GM18861 (cell line): ENCODE results near the gene DYNC1I1.
A peak's percentile ranks its signal among the peaks of the same experiment; 100 is the strongest.

Experiments used
- ATAC-seq: cut with Tn5 transposase; IDR thresholded peaks from one replicate; pipeline ENCODE4 v1.9.1; 2021; ENCODE audit not compliant: unreplicated experiment

Gene DYNC1I1

DNA sequence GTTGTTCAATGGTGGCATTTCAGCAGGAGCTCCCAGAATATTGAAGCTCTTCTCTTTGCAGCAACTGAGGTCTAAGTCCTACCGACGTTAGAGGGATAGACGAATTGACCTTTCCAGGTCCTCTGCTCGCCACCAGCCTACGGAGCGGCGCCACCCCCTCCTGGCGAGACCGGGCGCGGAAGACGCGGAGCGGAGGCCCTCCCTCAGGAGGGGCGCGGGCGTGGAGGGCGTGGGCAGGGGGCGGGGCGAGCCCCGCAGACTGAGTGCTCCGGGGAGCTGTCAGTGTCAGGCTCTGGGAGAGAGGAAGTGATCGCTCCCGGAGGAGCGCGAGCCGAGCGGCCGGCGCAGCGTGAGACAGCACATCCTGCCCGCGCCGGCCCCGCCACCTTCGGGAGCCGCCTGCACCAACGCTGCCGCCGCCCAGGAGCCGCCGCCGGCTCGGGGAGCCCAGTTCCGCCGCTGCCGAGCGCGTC is at the start of gene DYNC1I1:
DYNC1I1 (plus strand) TSS at position 257 of the 473 bp plus-strand sequence. CDS start 32,176 bp downstream, outside the sequence.
- peak; percentile 87 for ATAC-seq

DNA sequence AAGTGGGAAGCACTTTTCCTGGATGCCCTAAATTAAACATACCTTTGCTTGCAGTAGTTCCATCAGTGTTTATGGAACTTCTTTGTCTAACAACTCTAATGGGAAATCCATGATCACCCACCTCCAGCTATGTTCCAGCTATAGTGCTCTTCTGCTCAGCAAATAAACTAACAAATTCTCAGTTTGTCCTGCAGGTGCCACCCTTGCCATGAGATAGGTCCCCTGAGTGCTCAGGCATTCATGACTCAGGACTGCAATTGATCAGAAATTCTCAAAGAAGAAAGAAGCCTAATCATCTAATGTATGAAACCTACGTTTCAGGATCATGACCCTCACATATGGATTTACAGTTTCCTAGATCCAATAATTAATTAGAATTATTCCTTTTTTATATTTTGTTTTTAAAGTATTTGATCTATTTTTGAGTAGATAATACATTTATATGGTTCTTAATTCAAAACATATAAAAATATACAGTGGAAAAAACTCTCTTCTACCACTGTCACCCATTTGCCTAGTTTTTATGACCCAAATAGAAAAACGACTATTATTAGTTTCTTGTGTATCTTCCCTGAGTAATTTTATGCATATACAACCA is 48.7 kb upstream of the DYNC1I1 start:
- peak; percentile 59 for ATAC-seq

DNA sequence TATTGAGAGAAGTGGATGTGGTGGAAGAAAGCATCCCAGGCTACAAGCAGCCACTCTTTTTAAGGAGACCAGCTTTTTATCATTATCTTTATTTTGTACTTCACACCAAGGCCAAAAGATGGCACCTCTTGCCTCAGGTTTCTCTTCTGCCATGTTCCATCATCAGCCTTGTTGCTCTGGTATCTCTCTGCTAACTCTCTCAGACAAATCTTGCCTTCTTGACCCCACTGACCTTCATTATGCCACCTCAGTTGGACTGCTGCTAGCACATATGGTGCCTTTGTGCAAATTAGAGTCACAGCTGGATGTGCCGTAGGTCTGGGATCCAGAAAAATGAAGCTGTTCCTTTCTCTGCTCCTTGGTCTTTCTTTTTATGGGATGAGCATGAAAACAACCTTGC is 47.1 kb upstream of the DYNC1I1 start:
- no peak for ATAC-seq

DNA sequence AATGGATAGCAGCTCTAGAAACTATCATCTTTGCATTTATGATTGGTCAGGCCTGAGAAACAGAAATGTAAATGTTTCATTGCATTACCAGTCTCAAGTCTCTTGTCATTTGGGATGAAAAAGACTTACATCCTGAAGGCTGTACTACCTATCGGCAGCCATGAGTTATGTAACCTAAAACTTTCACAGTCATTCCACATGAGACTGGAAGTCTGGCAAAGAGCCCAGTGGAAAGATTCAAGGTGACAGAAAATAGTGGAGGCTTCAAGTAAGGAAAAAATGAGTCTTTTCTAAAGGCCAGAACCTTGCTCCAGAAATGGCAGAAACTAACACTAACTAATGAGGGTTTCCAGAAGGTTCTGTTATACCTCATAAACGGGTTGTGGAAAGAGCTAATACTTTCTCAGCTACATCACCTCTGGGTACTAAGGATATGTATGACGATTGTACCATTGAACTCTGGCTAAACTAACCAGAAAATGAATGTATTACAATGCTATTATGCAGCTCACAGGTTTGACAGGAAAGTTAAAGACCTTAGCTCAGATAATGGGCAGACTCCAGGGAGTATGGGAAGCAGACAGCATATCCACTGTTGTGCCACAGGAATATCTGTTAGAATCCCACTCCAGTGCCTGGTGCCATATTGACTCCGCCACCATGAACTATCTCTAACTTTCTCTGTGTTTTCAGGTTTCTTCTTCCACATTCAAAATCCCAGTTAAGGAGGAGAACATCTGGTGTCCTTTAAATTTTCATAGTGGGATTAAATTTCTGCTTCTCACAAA is 41.7 kb upstream of the DYNC1I1 start:
- ATAC-seq = no peak

DNA sequence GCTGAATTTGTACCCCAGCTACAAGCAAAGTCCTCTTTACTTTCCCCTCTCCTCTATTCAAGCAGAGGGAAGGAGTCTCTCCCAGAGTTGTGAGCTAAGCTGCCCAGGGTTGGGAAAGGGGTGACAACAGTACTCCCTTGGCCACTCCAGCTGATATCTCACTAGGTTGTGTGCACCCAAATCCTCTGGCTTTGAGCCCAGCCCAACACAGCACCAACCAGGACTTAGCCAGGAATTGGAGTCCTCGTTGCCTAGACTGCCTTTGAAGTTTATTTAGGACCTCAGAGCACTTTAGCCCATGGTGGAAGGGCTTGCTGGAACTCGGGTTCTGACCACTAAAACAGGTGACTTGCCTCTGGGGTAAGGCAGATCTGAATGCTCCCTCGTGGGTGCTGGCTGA is 35.7 kb upstream of the DYNC1I1 start:
- no peak for ATAC-seq

DNA sequence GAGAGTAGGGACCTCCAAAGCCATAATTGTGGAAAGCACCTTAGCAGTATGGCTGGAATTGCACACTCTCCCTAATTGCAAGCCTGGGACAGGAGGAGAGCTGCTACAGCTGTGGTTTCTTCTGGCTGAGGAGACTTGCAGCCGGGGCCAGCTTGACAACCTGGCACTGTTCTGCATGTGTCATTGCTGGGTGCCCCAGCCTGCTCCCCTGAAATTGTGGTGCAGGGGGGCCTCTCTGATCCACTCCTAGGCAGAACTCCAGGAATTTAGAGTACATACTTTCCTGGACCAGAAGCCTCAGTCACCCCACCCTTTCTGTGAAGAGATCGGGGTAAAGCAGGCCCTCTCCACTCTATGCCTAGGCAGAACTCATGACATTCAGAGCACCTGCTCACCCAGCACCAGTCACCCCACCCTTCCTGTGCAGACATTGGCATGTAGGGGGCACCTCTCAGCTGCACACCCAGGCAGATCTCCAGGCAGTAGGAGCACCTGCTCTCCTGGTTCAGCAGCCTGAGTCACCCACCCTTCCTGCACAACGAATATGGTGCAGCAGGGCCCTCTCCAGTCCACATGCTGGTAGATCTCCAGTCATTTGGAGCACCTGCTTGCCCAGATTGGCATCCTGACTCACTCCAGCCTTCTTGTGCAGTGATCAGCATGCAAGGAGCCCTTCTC is 34.4 kb upstream of the DYNC1I1 start:
- ATAC-seq = no peak

DNA sequence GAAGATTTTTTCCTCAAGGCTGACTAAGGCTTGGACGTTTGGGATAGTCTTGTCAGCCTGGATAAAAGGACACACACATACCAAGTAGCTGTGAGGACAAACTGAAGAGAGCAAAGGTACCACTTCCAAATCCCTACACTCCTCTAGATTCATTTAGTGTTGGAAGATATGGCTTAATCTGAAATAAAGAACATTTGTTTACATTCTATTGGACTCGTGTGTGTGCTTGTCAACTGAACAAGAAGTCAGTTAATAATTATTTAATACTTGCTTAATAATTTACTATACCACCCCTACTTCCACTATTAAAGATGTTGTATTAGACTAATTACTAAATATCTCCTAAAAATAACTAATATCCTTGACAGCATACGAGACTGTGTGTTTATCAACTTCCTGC is 23.3 kb upstream of the DYNC1I1 start:
- ATAC-seq = no peak

DNA sequence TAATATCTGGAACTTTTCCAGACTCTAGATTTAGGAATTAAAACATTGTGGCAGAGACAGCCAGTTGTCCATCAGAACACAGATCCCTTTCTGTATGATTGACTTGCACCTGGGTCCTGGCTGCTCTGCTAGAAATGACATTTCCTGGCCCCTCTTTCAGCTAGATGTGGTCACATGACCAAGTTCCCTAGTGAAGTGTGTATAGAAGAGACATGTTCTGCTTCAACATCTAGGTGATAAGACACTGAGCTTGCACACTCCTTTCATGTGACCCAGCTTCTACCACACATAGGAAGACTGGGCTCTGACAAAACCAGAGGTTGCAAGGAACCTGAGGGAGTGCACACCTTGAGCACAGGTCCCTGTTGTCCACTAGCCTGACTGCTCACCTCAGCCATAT is 22.8 kb upstream of the DYNC1I1 start:
- no peak for ATAC-seq

DNA sequence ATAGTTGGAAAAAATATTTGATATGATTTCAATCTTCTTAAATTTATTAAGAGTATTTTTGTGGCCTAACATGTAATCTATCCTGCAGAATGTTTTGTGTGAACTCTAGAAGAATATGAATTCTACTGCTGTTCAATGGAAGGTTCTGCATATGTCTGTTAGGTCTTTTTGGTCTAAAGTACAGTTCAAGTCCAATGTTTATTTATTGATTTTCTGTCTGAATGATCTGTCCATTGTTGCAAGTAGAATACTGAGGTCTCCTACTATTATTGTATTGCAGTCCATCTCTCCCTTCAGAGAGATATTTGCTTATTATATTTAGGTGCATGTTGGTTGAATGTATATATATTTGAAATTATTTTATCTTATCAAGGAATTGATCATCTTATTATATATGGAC is 18.9 kb upstream of the DYNC1I1 start:
- no peak for ATAC-seq

DNA sequence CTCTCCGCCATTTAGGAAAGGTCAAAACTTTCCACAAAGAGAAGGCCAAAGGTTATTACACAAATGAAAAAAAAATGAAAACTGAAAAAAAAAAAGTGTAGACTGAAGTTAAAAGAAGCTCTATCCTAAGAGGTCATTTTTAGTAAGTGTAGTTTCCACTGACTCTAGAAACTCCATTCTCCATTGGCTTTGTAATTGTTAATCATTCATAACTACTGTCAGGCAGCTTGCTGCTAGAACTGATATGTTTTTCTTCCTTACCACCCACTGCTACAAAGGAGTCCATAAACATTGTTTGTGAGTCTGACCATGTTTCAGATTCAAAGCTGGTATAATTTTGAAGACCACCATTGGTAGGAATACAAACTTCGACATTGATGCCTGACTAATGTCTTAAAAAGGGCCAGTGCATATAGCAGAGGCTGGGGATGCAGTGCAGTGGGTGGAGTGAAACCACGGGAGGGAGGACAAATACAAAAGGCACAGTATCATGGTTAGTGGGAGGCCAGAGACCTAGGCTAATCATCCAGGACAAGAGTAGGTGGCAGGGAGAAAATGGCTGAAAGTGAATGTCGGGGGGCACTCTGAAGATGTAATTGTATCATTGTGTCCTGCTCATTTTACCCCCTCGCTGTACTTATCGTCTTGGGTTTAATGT is 16.9 kb upstream of the DYNC1I1 start:
- ATAC-seq = no peak

DNA sequence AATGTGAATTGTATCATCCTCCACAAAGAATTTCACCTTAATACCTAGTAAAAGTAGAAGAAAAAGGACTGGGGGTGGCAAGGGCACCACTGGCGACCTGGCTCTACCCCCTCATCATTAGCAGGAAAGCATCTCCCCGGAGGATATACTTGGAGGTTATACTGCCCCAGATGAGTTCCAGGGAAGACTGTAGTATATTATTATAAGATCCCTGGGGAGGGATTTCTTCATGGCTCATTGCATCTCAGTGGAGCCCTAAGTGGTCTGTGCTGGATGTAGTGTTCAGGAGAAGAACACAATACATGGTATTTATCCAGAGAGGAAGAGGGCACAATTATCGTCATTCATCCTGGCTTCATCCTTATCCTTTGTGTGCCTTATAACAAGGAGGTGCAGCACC is 14.2 kb upstream of the DYNC1I1 start:
- no peak for ATAC-seq

DNA sequence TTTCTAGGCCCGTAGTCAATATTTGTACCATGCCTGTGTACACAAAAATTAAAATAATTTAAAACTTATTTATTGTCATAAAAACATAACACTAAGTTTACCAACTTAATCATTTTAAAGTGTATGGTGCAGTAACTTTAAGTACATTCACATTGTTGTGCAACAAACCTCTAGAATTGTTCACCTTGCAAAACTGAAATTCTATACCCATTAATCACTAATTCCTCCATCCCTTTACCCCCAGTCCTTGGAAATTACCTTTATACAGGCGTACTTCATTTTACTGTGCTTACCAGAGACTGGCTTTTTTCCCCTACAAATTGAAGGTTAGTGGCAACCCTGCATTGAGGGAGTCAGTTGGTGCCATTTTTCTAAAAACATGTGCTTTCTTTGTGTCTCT is 6.3 kb upstream of the DYNC1I1 start:
- ATAC-seq = no peak

DNA sequence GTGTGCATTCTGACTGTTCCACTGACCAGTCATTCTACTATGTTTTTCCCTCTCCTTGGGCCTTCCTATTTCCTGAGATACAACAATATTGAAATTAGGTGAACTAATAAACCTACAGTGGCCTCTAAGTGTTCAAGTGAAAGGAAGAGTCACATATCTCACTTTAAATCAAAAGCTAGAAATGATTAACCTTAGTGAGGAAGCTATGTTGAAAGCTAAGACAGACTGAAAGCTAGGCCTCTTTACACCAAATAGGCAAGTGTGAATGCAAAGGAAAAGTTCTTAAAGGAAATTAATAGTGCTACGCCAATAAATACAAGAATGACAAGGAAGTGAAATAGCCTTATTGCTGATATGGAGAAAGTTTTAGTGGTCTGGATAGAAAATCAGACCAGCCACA is 5.7 kb upstream of the DYNC1I1 start:
- ATAC-seq = peak; percentile 88

DNA sequence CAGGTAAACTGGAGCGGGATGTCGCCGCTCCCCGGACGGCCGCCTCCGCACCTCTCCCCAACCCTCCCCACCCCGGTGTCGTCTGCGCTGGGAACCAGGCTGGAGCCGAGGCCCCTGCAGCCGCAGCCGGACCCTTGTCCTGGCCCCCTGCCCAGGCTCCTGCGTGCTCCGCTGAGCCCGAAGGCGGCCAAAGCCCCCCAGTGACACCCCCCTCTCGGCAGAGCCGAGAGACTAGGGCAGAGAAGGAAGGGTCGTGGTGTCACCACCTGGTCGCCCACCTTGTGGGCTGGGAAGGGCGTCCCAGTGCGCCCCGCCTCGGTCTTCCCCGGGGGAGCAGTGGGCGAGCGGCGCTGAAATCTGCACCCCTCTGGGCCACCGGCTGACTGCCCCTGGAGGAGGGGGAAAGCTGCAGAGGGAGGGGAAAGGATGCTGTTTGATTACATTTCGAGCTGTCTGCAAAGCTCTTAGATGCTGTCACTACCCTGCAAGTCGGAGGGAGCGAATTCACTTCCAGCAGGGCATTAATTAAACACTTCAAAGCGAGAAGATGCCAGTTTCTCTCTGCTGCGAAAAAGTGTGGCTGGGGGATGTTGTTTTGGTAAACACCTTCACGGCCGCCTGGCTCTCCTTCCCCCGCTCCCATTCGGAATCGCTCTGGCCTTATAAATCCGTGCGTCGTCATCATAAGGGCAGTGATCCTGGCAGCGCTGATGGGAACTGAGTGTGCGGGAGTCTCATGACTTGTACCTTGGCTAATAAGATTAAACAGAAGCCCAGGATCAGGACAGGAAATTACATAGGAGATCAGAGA is 622 bp downstream of the DYNC1I1 start:
- ATAC-seq = no peak

DNA sequence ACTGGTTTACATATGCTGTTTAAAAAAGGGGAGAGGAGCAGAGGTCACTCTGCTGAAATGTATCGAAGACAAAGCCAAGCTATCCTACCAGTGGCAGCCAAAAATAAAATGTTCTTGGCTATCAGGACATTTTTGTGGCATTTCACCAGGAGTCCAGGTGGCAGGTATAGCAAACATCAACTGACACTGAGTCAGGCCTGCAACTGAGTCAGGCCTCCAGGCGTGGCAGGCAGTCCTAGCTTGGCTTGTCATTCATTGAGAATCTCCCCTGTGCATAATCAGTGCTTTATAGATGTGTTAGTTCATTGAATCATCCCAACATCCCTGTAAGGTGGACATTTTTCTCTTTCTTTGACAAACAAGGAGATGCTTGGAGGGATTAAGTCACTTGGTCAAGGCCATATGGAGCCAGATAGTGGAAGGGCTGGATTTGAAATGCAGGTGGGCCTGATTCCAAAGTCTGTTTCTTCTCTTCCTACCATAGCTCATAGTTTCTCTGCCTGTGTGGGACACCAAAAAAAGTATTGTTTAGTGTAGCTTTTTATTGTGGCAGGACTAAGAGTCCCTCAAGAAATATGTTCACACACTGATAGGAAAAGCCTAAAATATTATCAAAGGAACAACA is 4.3 kb downstream of the DYNC1I1 start:
- no peak for ATAC-seq

DNA sequence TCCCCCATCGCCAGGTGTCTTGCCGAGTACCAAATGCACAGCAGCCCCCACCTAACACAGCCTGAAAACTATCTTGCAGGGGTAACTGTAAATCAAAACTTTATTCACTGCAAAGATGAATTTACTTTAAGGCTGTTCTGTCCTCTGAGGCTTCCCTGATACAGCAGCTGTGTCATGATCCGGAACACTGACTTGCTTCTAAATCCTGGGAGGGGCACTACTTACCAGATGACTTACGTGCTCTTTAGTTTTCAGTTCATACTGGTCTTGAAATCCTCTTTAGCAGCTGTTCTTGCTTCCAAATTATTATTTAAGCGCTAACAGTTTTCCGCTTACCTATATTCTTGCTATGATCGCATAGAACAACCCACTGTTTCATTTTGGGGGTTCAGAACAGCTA is 4.9 kb downstream of the DYNC1I1 start:
- ATAC-seq = no peak

DNA sequence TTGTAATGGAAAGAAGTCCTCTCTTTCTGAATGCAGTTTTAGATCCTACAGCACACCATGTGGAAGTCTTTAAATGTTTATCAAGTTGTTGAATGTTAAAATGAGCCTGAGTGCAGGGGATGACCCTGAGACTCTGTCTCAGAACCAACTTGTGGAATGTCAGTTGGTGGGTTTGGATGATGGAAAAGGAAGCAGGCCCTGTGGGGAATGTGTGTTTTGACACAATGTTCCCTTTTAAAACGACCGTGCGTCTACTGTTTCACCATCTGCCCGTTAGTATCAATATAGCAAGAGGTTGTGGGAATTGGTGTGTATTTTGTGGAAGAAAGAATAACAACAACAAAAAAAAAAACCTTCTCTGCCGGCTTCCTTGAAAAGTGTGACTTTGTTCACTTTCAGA is 8.3 kb downstream of the DYNC1I1 start:
- ATAC-seq = no peak

DNA sequence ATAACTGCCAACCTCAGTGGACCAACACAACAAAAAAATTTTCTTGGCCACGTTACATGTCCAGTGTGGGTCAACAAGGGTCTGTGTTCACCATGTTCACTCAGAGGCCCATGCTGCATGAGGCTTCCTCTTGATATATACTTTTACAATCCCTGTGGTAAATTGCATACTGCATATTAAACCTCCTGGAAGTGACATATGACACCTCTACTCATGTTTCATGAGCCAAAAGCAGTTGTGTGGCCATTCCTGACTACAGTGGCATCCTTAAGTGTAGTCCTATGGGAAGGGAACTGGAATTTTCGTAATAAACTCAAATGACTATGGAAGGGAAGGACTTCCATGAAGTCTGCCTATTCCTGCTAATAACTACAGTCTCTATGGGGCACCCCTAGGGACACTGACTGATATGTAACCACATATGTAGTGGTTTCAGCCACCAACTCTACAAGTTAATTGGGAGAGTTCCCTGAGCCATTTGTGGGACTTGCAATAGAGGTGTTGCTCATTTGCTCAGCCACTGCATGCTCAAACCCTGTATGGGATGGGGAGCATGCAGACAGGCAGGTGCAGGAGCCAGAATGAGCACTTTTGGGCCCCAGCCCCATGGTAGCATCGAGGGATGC is 9.7 kb downstream of the DYNC1I1 start:
- no peak for ATAC-seq

DNA sequence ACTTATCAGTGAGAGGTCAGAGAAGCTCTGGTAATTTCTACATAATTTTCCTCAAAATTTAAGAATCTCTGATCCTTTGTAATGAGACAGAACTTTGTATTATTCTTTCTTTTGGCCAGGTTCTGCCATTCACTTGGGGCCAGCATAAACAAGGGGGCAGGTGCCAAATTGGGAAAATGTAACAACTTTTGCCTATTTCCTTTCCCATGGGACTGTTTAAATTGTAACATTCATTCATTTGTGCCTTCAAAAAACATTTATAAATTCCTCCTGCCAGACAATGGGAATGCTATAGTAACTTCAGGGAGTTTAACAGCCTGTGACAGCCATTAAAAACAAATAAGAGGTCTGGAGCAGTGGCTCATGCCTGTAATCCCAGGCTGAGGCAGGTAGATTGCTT is 12.4 kb downstream of the DYNC1I1 start:
- no peak for ATAC-seq

DNA sequence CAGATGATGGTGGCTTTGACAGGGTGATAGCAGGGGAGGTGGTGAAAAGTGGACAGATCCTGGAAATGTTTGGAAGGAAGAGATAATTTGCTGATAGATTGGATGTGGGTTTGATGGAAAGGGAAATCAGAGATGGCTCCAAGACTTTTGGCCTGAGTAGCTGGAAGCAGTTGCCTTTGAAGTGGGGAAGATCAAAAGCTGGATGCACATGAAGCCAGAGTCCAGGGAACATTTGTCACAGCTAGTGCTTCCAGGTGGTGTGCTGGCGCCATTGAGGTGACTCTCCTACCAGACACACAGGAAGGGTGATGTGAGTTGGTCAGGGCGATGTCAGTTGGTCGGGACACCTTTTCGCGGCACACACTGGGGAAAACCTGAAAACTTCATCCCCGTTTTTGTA is 15.9 kb downstream of the DYNC1I1 start:
- ATAC-seq = no peak
